Aorta (tissue), 5 donors: ENCODE measurements around the gene PTPRA. TPM values are rescaled to one million over a fixed set of nuclear protein-coding genes. Genes with fewer than 3 reads are reported as not detected.

Experiments
- ATAC-seq: fragments of 200-7000 bp; cut with Tn5 transposase; one replicate; pipeline ENCODE4 v1.9.1; 2022; ENCODE audit warnings: moderate library complexity; ENCODE audit not compliant: low FRiP score
- DNase-seq, 2 donors: peaks; one replicate each; pipeline ENCODE4 v3.0.0-alpha.2; 2020
- H3K27ac ChIP-seq, 2 donors: one replicate each; pipeline ENCODE4 v1.5.1; 2013; ENCODE audit warnings: low read length in 2 of 2, mild to moderate bottlenecking in 2 of 2, moderate library complexity in 2 of 2, control low read depth in 1 of 2, inconsistent platforms in 1 of 2, low read depth in 1 of 2
- H3K27me3 ChIP-seq, 2 donors: one replicate each; pipeline ENCODE4 v1.6.1; 2013; ENCODE audit warnings: control low read depth in 1 of 2, low read length in 1 of 2, mild to moderate bottlenecking in 1 of 2, moderate library complexity in 1 of 2; ENCODE audit not compliant: insufficient read depth in 2 of 2, control insufficient read depth in 1 of 2
- H3K36me3 ChIP-seq, 2 donors: one replicate each; pipeline ENCODE4 v1.6.1; 2013; ENCODE audit warnings: control low read depth in 1 of 2, low read length in 1 of 2, mild to moderate bottlenecking in 1 of 2; ENCODE audit not compliant: insufficient read depth in 2 of 2, control insufficient read depth in 1 of 2
- H3K4me1 ChIP-seq, 2 donors: one replicate each; pipeline ENCODE4 v1.6.1; 2013; ENCODE audit warnings: low read length in 2 of 2, control low read depth in 1 of 2, mild to moderate bottlenecking in 1 of 2, moderate library complexity in 1 of 2; ENCODE audit not compliant: insufficient read depth in 2 of 2, control insufficient read depth in 1 of 2
- H3K4me3 ChIP-seq, 2 donors: one replicate each; pipeline ENCODE4 v1.5.1; 2013; ENCODE audit warnings: low read length in 2 of 2, control low read depth in 1 of 2, mild to moderate bottlenecking in 1 of 2
- H3K9me3 ChIP-seq: one replicate; pipeline ENCODE4 v1.6.1; 2013; ENCODE audit warnings: mild to moderate bottlenecking, low read length; ENCODE audit not compliant: control insufficient read depth
- WGBS, 2 donors: extraction: QIAGEN DNeasy Blood & Tissue Kit; methylation state at CpG; one replicate each; pipeline ENCODE4 v1.1.7; 2013; 5-methylcytosine and 5-hydroxymethylcytosine counted together
- intact Hi-C, 2 donors: fragments of 100-400 bp; cut with DNase I; formaldehyde crosslinking; loops; one replicate each; pipeline versions ENCODE4 v1.14.2 to v1.15.0; 2022
- polyA plus RNA-seq, 2 donors: library from polyadenylated mRNA; stranded (reverse); fragments of 200-250 nt; gene quantifications; one replicate each; pipeline ENCODE4 v1.2.3, GENCODE V29; 2013
- total RNA-seq, 2 donors: library from RNA; stranded (reverse); fragmentation: NEBNext Ultra II Directional; extraction: Animal tissue kit (Norgen Biotek cat#: 25700); gene quantifications; one replicate each; pipeline ENCODE4 v1.2.1, GENCODE V29; 2021
- donor health status: healthy with polysubstance abuse.
- donor health status: Bipolar disorder and iron deficiency.
- donor health status: DM: no; HTN: no; CAD: no.
- donor health status: DM: no; HTN: no; CAD: no.
- donor health status: DM: yes; HTN: yes; CAD: no.

PTPRA gene
- total and polyA plus RNA-seq, 4 donors: 15.9 to 69.7 (median 49.4) TPM

DNA sequence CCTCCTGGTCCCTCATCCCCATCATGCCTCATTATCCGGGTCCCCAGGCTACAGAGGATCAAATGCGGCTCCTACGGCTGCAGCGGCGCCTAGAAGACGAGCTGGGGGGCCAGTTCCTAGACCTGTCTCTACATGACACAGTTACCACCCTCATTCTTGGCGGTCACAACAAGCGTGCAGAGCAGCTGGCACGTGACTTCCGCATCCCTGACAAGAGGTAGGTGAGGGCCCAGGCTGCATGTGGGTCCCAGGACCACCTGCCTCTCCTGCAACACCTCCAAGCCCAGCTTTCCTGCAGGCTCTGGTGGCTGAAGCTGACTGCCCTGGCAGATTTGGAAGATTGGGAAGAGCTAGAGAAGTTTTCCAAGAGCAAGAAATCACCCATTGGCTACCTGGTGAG lies 8.2 kb upstream of the PTPRA start:
- Histone ChIP-seq H3K36me3 (peaks cover 0 to 9% of the 10 kb centered on the region in 2 donors), H3K27me3 (no peaks in the 10 kb centered on the region), H3K9me3 (no peaks in the 10 kb centered on the region), H3K4me1 (no peaks in the 10 kb centered on the region), H3K4me3 (no peak overlapping the region), H3K27ac (no peak overlapping the region)
- WGBS, 2 donors: 97 to 98% methylated on average over 10 of the region's 10 CpGs
- DNase-seq (no peak), ATAC-seq (no peak)
- intact Hi-C loops: no loop called here

DNA sequence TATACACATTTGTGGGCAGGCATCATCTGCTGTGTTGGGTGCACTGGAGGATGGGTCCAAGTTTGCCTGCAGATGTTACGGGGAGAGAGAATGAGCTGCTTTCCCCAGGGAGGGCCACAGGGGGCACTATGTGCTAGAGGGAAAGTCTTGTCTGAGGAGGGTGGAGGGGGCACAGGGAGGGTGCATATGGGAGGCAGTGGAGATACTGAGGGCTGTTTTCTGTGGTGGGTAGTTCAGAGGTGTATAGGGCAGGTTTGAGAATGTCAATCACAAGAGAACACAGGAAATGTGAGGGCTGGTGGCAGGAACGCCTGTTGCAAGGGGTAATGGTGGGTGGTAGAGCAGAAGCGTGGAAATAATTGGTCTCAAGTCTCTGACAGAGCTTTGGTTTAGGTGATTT lies 7.7 kb upstream of the PTPRA start:
- Histone ChIP-seq H3K27ac (no peak overlapping the region), H3K4me3 (no peak overlapping the region), H3K36me3 (peaks cover 0 to 9% of the 10 kb centered on the region in 2 donors), H3K4me1 (no peaks in the 10 kb centered on the region), H3K9me3 (no peaks in the 10 kb centered on the region), H3K27me3 (no peaks in the 10 kb centered on the region)
- ATAC-seq (no peak), DNase-seq (no peak)
- intact Hi-C loops: no loop called here
- 96 to 100% methylated on average over 3 of the region's 3 CpGs for WGBS, 2 donors

GRCh38 chr20:2866236-2866635 lies 7.0 kb upstream of the PTPRA start:
- DNase-seq (peak in 1 of 2 donors; percentile 72), ATAC-seq (no peak)
- no peaks in the 10 kb centered on the region for H3K9me3 ChIP-seq
- H3K27ac ChIP-seq: no peak overlapping the region
- intact Hi-C loops: no loop called here
- WGBS, 2 donors: 95 to 96% methylated on average over 11 of the region's 11 CpGs
- H3K4me1 ChIP-seq: no peaks in the 10 kb centered on the region
- H3K36me3 ChIP-seq: peaks cover 0 to 9% of the 10 kb centered on the region in 2 donors
- H3K4me3 ChIP-seq: no peak overlapping the region
- H3K27me3 ChIP-seq: no peaks in the 10 kb centered on the region

DNA sequence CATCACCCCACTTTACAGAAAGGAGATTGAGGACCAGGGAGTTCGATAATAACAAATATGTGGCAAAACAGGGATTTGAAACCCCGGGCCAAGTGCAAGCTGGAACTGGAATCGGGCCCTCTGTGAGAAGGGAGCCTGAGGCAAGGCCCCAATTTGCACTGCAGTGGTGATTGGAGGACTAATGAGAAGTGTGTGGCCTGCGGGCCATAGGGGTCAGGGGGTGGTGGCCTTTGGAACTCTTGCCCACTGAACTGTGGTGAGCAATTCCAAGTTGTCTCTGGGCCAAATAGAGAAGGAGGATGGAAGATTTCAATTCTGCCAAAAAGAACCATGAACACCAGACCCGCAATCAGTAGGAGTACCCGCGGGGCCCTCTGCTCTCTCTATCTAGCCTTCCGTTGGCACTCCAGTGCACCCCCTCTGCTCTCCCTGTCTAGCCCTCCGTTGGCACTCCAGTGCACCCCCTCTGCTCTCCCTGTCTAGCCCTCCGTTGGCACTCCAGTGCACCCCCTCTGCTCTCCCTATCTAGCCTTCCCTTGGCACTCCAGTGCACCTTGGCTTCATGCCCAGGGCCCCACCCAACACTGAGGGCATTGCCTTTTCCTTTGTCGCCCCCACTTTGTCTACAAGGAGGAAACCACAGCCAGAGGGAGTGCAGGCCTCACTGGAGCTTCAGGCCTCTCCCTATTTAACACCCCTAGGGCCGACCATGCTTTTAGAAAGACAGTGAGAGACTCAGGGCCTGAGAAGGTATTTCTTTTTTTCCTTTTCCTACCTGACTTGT lies 6.0 kb upstream of the PTPRA start:
- intact Hi-C loops: no loop called here
- Histone ChIP-seq H3K27ac (no peak overlapping the region), H3K9me3 (no peaks in the 10 kb centered on the region), H3K4me1 (no peaks in the 10 kb centered on the region), H3K4me3 (no peak overlapping the region), H3K36me3 (peaks cover 0 to 7% of the 10 kb centered on the region in 2 donors), H3K27me3 (no peaks in the 10 kb centered on the region)
- ATAC-seq (no peak), DNase-seq (no peak)
- WGBS, 2 donors: 87 to 89% methylated on average over 12 of the region's 12 CpGs

DNA sequence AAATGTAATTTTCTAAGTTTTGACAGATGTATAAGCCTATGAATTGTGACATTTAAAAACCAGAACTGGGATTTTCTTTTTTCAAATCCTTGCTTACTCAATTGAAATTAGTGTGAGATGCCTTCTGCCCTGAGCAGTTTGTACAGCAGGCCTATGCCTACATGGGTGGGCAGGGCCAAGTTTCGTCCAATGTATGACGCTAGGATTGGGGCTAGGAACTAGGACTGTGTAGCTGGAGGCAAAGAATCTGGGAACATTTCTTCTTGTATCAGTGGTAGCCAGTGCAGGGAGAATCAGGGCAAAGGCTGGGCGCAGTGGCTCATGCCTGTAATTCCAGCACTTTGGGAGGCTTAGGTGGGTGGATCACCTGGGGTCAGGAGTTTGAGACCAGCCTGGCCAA lies 3.9 kb upstream of the PTPRA start:
- DNase-seq (no peak), ATAC-seq (no peak)
- 94 to 95% methylated on average over 3 of the region's 3 CpGs for WGBS, 2 donors
- H3K27me3 ChIP-seq: no peaks in the 10 kb centered on the region
- H3K36me3 ChIP-seq: peaks cover 0 to 5% of the 10 kb centered on the region in 2 donors
- H3K4me1 ChIP-seq: no peaks in the 10 kb centered on the region
- no peaks in the 10 kb centered on the region for H3K9me3 ChIP-seq
- H3K4me3 ChIP-seq: no peak overlapping the region
- intact Hi-C loops: no loop called here
- no peak overlapping the region for H3K27ac ChIP-seq

GRCh38 chr20:2871111-2871465 lies 2.2 kb upstream of the PTPRA start:
- H3K36me3 ChIP-seq: peaks cover 0 to 4% of the 10 kb centered on the region in 2 donors
- intact Hi-C loops: loop anchor here in 1 of 2 donors (10.0 kb wide), 1 partner anchor 174 kb away; the partner anchor contains the start of genes GNRH2 and MRPS26
- H3K4me1 ChIP-seq: no peaks in the 10 kb centered on the region
- no peaks in the 10 kb centered on the region for H3K9me3 ChIP-seq
- ATAC-seq (no peak), DNase-seq (no peak)
- WGBS, 2 donors: 47 to 48% methylated on average over 2 of the region's 2 CpGs
- H3K4me3 ChIP-seq: no peak overlapping the region
- H3K27ac ChIP-seq: no peak overlapping the region
- H3K27me3 ChIP-seq: no peaks in the 10 kb centered on the region

- H3K9me3 ChIP-seq: no peaks in the 10 kb centered on the region
- ATAC-seq: peak; percentile 45
- intact Hi-C loops: loop anchor here in 1 of 2 donors (10.0 kb wide), 1 partner anchor 173 kb away; the partner anchor contains the start of genes GNRH2 and MRPS26
- no peaks in the 10 kb centered on the region for H3K27me3 ChIP-seq
- H3K4me3 ChIP-seq: peak overlapping the region in 1 of 2 donors; percentile 99
- no peaks in the 10 kb centered on the region for H3K4me1 ChIP-seq
- peak in 1 of 2 donors; percentile 60 for DNase-seq
- H3K36me3 ChIP-seq: no peaks in the 10 kb centered on the region
- H3K27ac ChIP-seq: no peak overlapping the region
- 20 to 22% methylated on average over 25 to 34 of the region's 34 CpGs for WGBS, 2 donors
Observed at GRCh38 chr20:2871661-2872458, 1.4 kb upstream of the PTPRA start.

DNA sequence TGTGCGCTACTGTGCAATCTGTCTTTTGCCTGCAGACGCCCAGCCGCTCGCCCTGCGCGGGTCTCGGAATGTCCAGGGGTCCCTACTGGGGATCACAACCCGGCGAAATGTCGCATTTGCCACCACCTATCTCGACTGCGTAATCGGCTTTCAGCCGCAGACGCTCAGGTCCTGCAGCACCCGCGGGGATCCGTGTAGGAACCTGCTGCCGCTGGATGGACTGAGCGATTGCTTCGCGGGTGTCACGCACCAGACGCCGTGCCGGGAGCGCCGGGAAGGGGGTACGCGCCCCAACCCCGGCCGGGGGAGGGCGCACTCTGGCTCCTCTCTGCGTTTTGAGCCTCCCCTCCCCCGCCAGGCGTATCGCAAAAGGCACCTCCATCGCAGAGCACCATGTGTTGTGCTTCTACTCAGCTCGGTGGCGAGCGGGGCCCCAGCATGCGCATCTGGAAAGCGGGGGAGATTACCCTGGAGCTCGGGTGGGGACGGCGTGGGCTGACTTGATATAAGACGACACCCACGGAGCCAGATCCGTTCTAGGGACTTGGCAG lies 747 bp upstream of the PTPRA start:
- Histone ChIP-seq H3K4me3 (peak overlapping the region; percentile 49 to 99), H3K27me3 (no peaks in the 10 kb centered on the region), H3K4me1 (no peaks in the 10 kb centered on the region), H3K9me3 (no peaks in the 10 kb centered on the region), H3K36me3 (no peaks in the 10 kb centered on the region), H3K27ac (no peak overlapping the region)
- WGBS, 2 donors: 0% methylated on average over 49 of the region's 49 CpGs
- ATAC-seq (peak; percentile 67), DNase-seq (peak; percentile 67 to 87)
- intact Hi-C loops: loop anchor here in 1 of 2 donors (10.0 kb wide), 1 partner anchor 172 kb away; the partner anchor contains the start of genes GNRH2 and MRPS26
